H1 (cell line): ENCODE results near the gene LRTM2. TPM values are rescaled to one million over a fixed set of nuclear protein-coding genes. Genes with fewer than 3 reads are reported as not detected.

ENCODE experiments used
- CREB1 ChIP-seq: IDR thresholded peaks from 2 replicates; pipeline ENCODE4 v1.6.1; 2012; ENCODE audit warnings: inconsistent platforms
- FOSL1 ChIP-seq: IDR thresholded peaks from 2 replicates; pipeline ENCODE4 v1.6.1; 2011; ENCODE audit warnings: mild to moderate bottlenecking, low read depth, low read length, moderate library complexity; ENCODE audit not compliant: insufficient read depth
- RFX5 ChIP-seq: IDR thresholded peaks from 2 replicates; pipeline ENCODE4 v1.6.1; 2011; ENCODE audit warnings: low read depth, low read length, improper control_type of control experiment, borderline replicate concordance
- RNF2 ChIP-seq: fragments of 200-900, 300-1000 bp; sonication (generic); IDR thresholded peaks from 2 replicates; pipeline ENCODE4 v1.7.1; 2016; ENCODE audit warnings: borderline replicate concordance, low read depth, mild to moderate bottlenecking, antibody characterized with exemption, low read length; ENCODE audit not compliant: poor library complexity, severe bottlenecking; ENCODE audit errors: missing control alignments
- SP4 ChIP-seq: IDR thresholded peaks from 2 replicates; pipeline ENCODE4 v1.6.1; 2012; ENCODE audit warnings: low read length, inconsistent platforms
- polyA plus RNA-seq, 7 experiments: library from polyadenylated mRNA; depleted of rRNA in 3 of 7; stranded (reverse) in 5 of 7; unstranded in 2 of 7; fragments of >200 nt in 5 of 7; fragments of 200-250 nt in 2 of 7; gene quantifications; 1 replicate in 5 of 7; 2 replicates in 1 of 7; 4 replicates in 1 of 7; pipeline versions ENCODE4 v1.2.1 to v1.2.3, GENCODE V29; 2011 to 2013; ENCODE audit warnings: missing spikeins in 2 of 7, mixed read lengths in 2 of 7
- total RNA-seq: library from RNA; stranded (reverse); fragmentation: NEBNext Ultra II Directional; extraction: Animal tissue kit (Norgen Biotek cat#: 25700); gene quantifications from 2 replicates; pipeline ENCODE4 v1.2.1, GENCODE V29; 2021

The LRTM2 gene
- total and polyA plus RNA-seq, 2 of the 8 experiments (the other 6 are each of a cell fraction or from before 2014, with no cell fraction given), result 0.06 TPM; not detected in 1

DNA sequence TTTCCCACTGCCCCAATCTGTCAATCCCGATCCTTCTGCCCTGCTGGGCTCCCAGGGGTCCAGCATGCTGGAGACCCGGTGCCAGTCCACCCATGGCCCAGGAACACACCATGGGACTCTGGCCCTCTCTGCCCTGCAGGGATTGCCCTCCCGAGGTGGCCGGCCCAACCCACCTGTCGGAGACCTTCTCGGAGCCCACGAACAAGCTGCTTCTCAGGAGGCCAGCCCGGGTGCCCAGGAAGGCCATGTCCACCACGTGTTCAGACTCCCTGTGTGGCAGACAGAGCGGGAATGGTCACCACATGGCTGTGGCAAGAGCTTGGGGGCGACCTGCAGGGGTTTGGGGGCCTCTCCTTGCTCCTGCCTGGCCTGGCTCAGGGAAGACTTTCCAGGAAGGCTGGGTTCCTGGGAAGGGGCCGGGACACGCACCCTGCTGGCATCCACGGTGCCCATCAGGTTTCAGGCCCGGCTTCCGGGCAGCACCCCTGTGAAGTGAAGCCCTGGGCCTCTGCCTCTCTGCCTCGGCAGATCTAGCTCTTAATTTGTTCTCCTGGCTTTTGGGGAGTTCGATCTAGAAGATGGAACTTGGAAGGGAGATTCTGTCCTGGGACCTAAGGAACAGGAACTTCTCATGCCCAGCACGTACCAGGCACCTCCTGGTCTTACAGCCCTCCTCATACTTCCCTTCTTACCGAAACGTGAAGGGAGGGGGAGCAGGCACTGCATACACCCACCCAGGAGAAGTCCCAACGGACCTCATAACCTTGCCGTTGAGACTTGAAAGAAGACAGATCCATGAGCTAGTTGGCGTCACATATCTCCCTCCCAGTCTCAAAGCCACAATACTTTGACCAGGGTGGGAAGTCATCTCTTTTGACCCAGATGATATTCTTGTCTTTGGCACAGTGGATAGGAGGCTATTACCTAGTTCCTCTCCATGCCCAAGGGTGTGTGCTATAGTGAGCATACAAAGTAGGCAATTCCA, 26.3 kb downstream of the LRTM2 start (continued):
- TF ChIP-seq SP4, result no peak
- TF ChIP-seq CREB1, result no peak
- no peak for TF ChIP-seq RFX5
- TF ChIP-seq RNF2, result no peak
- no peak for TF ChIP-seq FOSL1
